Measurements from ENCODE around the gene SCAMP1. TPM values are rescaled to one million over a fixed set of nuclear protein-coding genes. Genes with fewer than 3 reads are reported as not detected.

Gene SCAMP1
- total and polyA plus RNA-seq, 2 donors (not counting 1 experiment from before 2014, with no cell fraction given), result 44.3 to 60.6 TPM

DNA sequence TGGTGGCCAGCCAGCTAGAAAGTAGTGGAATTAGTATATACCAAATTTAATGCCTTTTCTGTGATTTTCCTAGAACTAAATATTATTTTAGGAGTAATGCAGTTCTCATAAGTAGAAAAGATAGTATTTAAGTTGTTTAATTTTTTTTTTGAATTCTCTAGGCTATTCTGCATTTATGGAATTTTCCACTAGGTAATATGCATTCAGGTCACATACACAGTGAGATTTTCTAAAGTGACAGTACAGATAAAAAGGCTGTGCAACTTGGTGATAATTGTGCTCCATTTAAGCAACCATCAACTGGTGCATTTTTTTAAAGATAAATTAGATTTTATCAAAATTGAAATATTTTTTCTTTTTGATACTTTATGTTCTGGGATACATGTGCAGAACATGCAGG is 111.5 kb downstream of the SCAMP1 start:
- Histone ChIP-seq H3K4me3 (replicated peaks in 1 of 4; ENCODE audit: control extremely low read depth in 1 of 4, insufficient read depth in 1 of 4, low read depth in 3 of 4, low read length in 4 of 4) (no peak overlapping the region), H4K20me1 (ENCODE audit: control insufficient read depth, extremely low read depth, insufficient read depth, low read length) (no peaks in the 10 kb centered on the region), H3K27ac (ENCODE audit: insufficient read depth, low read length) (no peak overlapping the region), H3K27me3 (ENCODE audit: control insufficient read depth, insufficient read depth, low read length) (no peaks in the 10 kb centered on the region), H3K79me2 (ENCODE audit: control insufficient read depth, insufficient read depth, low read length) (no peaks in the 10 kb centered on the region), H2AFZ (ENCODE audit: low read length) (no peak overlapping the region), H3K4me2 (ENCODE audit: extremely low read depth, insufficient read depth, low read length) (no peak overlapping the region), H3K4me1 (ENCODE audit: control insufficient read depth, extremely low read depth, insufficient read depth, low read length) (no peaks in the 10 kb centered on the region), H3K9ac (ENCODE audit: insufficient read depth, low read length) (no peak overlapping the region), H3K9me3 (ENCODE audit: control insufficient read depth, insufficient read depth, low read depth, low read length) (no peaks in the 10 kb centered on the region), H3K36me3 (ENCODE audit: control insufficient read depth, insufficient read depth, low read length) (no peaks in the 10 kb centered on the region)
- TF ChIP-seq EZH2 (IDR thresholded peaks at IDR 0.05; ENCODE audit: low read length, missing control alignments), result no peak
- TF ChIP-seq, protein P1, sequence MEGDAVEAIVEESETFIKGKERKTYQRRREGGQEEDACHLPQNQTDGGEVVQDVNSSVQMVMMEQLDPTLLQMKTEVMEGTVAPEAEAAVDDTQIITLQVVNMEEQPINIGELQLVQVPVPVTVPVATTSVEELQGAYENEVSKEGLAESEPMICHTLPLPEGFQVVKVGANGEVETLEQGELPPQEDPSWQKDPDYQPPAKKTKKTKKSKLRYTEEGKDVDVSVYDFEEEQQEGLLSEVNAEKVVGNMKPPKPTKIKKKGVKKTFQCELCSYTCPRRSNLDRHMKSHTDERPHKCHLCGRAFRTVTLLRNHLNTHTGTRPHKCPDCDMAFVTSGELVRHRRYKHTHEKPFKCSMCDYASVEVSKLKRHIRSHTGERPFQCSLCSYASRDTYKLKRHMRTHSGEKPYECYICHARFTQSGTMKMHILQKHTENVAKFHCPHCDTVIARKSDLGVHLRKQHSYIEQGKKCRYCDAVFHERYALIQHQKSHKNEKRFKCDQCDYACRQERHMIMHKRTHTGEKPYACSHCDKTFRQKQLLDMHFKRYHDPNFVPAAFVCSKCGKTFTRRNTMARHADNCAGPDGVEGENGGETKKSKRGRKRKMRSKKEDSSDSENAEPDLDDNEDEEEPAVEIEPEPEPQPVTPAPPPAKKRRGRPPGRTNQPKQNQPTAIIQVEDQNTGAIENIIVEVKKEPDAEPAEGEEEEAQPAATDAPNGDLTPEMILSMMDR (conservative IDR thresholded peaks at IDR 0.05 in 1 of 2, IDR thresholded peaks at IDR 0.05 in 1 of 2; ENCODE audit: low read depth in 1 of 2, low read length in 2 of 2), result no peak
- DNase-seq (ENCODE audit: low read depth in 2 of 2), result no peak

DNA sequence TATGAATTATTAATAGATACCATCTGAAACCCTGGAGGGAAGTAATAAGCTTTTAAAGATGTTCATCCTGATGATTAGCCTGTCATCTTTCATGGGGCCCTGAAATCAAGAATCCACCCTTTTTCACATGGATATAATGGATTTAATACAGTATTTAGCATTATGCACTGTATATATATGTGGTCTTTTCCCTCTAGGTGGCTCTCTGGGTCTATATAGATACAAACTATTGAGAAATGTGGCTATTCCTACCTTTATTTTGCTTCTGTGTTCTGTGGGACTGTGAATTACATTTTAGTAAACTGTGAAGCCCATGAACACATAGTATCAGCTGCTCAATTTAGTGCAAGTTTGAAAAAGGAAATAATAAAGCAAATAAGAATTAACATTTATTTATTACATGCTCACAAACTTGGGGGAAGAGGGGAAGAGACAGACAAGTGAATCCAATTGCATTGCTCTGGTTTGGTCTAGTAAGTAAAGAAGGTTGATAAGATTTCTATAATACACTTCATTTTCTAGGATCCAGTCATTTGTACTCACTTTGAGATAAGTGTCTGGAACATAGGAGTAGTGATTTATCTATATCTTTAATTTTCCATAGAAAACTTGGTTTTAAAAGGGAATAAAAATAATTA is 112.2 kb downstream of the SCAMP1 start:
- H3K79me2 ChIP-seq (ENCODE audit: control insufficient read depth, insufficient read depth, low read length), result no peaks in the 10 kb centered on the region
- no peaks in the 10 kb centered on the region for H3K4me1 ChIP-seq (ENCODE audit: control insufficient read depth, extremely low read depth, insufficient read depth, low read length)
- H3K36me3 ChIP-seq (ENCODE audit: control insufficient read depth, insufficient read depth, low read length), result no peaks in the 10 kb centered on the region
- TF ChIP-seq, protein P1 (conservative IDR thresholded peaks at IDR 0.05 in 1 of 2, IDR thresholded peaks at IDR 0.05 in 1 of 2; ENCODE audit: low read depth in 1 of 2, low read length in 2 of 2), result peak in 1 of 2 donors; percentile 39
- no peak for TF ChIP-seq EZH2 (IDR thresholded peaks at IDR 0.05; ENCODE audit: low read length, missing control alignments)
- no peak overlapping the region for H2AFZ ChIP-seq (ENCODE audit: low read length)
- DNase-seq (ENCODE audit: low read depth in 2 of 2), result peak; percentile 15 to 62
- no peaks in the 10 kb centered on the region for H3K27me3 ChIP-seq (ENCODE audit: control insufficient read depth, insufficient read depth, low read length)
- no peak overlapping the region for H3K27ac ChIP-seq (ENCODE audit: insufficient read depth, low read length)
- H3K9me3 ChIP-seq (ENCODE audit: control insufficient read depth, insufficient read depth, low read depth, low read length), result no peaks in the 10 kb centered on the region
- H3K9ac ChIP-seq (ENCODE audit: insufficient read depth, low read length), result no peak overlapping the region
- H3K4me3 ChIP-seq (replicated peaks in 1 of 4; ENCODE audit: control extremely low read depth in 1 of 4, insufficient read depth in 1 of 4, low read depth in 3 of 4, low read length in 4 of 4), result no peak overlapping the region
- H3K4me2 ChIP-seq (ENCODE audit: extremely low read depth, insufficient read depth, low read length), result no peak overlapping the region
- H4K20me1 ChIP-seq (ENCODE audit: control insufficient read depth, extremely low read depth, insufficient read depth, low read length), result no peaks in the 10 kb centered on the region

DNA sequence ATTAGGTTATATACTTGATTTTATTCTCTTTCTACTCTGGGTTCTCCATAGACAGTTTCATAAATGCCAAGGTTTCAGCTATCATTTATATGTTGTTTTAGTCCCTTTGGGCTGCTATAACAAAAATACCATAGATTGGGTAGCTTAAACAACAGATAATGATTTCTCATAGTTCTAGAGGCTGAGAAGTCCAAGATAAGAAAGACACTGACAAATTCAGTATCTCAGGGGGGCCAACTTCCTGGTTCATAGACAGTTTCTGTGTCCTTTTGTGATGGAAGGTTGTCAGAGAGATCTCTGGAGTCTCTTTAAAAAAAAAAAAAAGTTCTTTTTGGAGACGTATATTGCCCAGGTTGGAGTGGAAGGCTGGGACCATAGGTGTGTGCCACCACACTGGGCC is 113.3 kb downstream of the SCAMP1 start:
- Histone ChIP-seq H2AFZ (ENCODE audit: low read length) (no peak overlapping the region), H3K27ac (ENCODE audit: insufficient read depth, low read length) (no peak overlapping the region), H3K9ac (ENCODE audit: insufficient read depth, low read length) (no peak overlapping the region), H3K4me2 (ENCODE audit: extremely low read depth, insufficient read depth, low read length) (no peak overlapping the region), H3K9me3 (ENCODE audit: control insufficient read depth, insufficient read depth, low read depth, low read length) (no peaks in the 10 kb centered on the region), H3K36me3 (ENCODE audit: control insufficient read depth, insufficient read depth, low read length) (no peaks in the 10 kb centered on the region), H3K4me1 (ENCODE audit: control insufficient read depth, extremely low read depth, insufficient read depth, low read length) (no peaks in the 10 kb centered on the region), H3K79me2 (ENCODE audit: control insufficient read depth, insufficient read depth, low read length) (no peaks in the 10 kb centered on the region), H4K20me1 (ENCODE audit: control insufficient read depth, extremely low read depth, insufficient read depth, low read length) (no peaks in the 10 kb centered on the region), H3K27me3 (ENCODE audit: control insufficient read depth, insufficient read depth, low read length) (no peaks in the 10 kb centered on the region), H3K4me3 (replicated peaks in 1 of 4; ENCODE audit: control extremely low read depth in 1 of 4, insufficient read depth in 1 of 4, low read depth in 3 of 4, low read length in 4 of 4) (no peak overlapping the region)
- no peak for DNase-seq (ENCODE audit: low read depth in 2 of 2)
- TF ChIP-seq, protein P1 (conservative IDR thresholded peaks at IDR 0.05 in 1 of 2, IDR thresholded peaks at IDR 0.05 in 1 of 2; ENCODE audit: low read depth in 1 of 2, low read length in 2 of 2), result no peak
- no peak for TF ChIP-seq EZH2 (IDR thresholded peaks at IDR 0.05; ENCODE audit: low read length, missing control alignments)
